HS-5 (cell line): ENCODE measurements around the gene PFN1.
A peak's percentile ranks its signal among the peaks of the same experiment; 100 is the strongest.
"Not testable (repeated sequence)": the region's sequence is repeated elsewhere in the genome, so short reads cannot be mapped to it uniquely, and the experiment has no call there.

Experiments used
- DNase-seq: peaks from one replicate; pipeline ENCODE4 v3.0.0-alpha.2; 2012; ENCODE audit warnings: low read depth

Gene PFN1

GRCh38 chr17:4921320-4921719, 27.0 kb downstream of the PFN1 start:
- no peak for DNase-seq

- no peak for DNase-seq
Measured at GRCh38 chr17:4920351-4921048, 27.8 kb downstream of the PFN1 start.

GRCh38 chr17:4919511-4920047, 28.8 kb downstream of the PFN1 start:
- no peak for DNase-seq

- DNase-seq, result not testable (repeated sequence)
Measured at GRCh38 chr17:4914551-4914950, 33.8 kb downstream of the PFN1 start.

- DNase-seq, result no peak
Measured at GRCh38 chr17:4913994-4914393, 34.3 kb downstream of the PFN1 start.

- peak; percentile 30 for DNase-seq
Measured at GRCh38 chr17:4908711-4909496, 39.4 kb downstream of the PFN1 start.

- no peak for DNase-seq
Measured at GRCh38 chr17:4908301-4908700, 40.0 kb downstream of the PFN1 start.

- not testable (repeated sequence) for DNase-seq
Measured at GRCh38 chr17:4906642-4907041, 41.7 kb downstream of the PFN1 start.

- peak; percentile 45 for DNase-seq
Measured at GRCh38 chr17:4903051-4903818, 45.1 kb downstream of the PFN1 start, which contains the start of gene CHRNE. CHRNE (minus strand) TSS chr17:4903098; CDS start chr17:4903063, 35 bp downstream.

- DNase-seq, result no peak
Measured at GRCh38 chr17:4902540-4902939, 45.8 kb downstream of the PFN1 start.

GRCh38 chr17:4901648-4902344, 46.5 kb downstream of the PFN1 start:
- no peak for DNase-seq

- DNase-seq, result no peak
Measured at GRCh38 chr17:4901108-4901647, 47.2 kb downstream of the PFN1 start.

GRCh38 chr17:4900231-4901107, 47.9 kb downstream of the PFN1 start:
- DNase-seq, result no peak

- no peak for DNase-seq
Measured at GRCh38 chr17:4899341-4900230, 48.7 kb downstream of the PFN1 start, which contains the start of gene C17orf107. C17orf107 (plus strand) TSS chr17:4899536; CDS start chr17:4899763, 227 bp downstream.

GRCh38 chr17:4898927-4899326, 49.4 kb downstream of the PFN1 start:
- DNase-seq, result no peak

GRCh38 chr17:4898351-4898750, 50.0 kb downstream of the PFN1 start:
- DNase-seq, result no peak

GRCh38 chr17:4897785-4898184, 50.5 kb downstream of the PFN1 start:
- DNase-seq, result no peak

- no peak for DNase-seq
Measured at GRCh38 chr17:4897198-4897687, 51.1 kb downstream of the PFN1 start.
